Immature natural killer cell (primary cell): ENCODE data around the gene ODF2. TPM values are rescaled to one million over a fixed set of nuclear protein-coding genes. Genes with fewer than 3 reads are reported as not detected.

ENCODE experiments used
- DNase-seq, 3 donors: peaks; one replicate each; pipeline ENCODE4 v3.0.0; 2022; ENCODE audit warnings: mixed read lengths in 1 of 3
- H3K27ac Mint-ChIP-seq, 6 donors: one replicate each; pipeline ENCODE4 v1.8.0; 2020; ENCODE audit warnings: mixed read lengths in 6 of 6, mild to moderate bottlenecking in 5 of 6, inconsistent platforms in 4 of 6, moderate library complexity in 3 of 6
- H3K27me3 Mint-ChIP-seq, 3 donors: one replicate each; pipeline ENCODE4 v1.8.0; 2020 to 2021; ENCODE audit warnings: low read depth in 3 of 3, mild to moderate bottlenecking in 3 of 3, mixed read lengths in 3 of 3, moderate library complexity in 3 of 3, inconsistent platforms in 1 of 3
- H3K36me3 Mint-ChIP-seq, 3 donors: one replicate each; pipeline ENCODE4 v1.8.0; 2020; ENCODE audit warnings: mixed read lengths in 3 of 3, inconsistent platforms in 2 of 3, mild to moderate bottlenecking in 2 of 3
- H3K4me1 Mint-ChIP-seq, 2 donors: one replicate each; pipeline ENCODE4 v1.8.0; 2020; ENCODE audit warnings: inconsistent platforms in 2 of 2, mild to moderate bottlenecking in 2 of 2, mixed read lengths in 2 of 2, moderate library complexity in 1 of 2
- H3K4me3 Mint-ChIP-seq, 5 donors: one replicate each; pipeline ENCODE4 v1.8.0; 2020; ENCODE audit warnings: mild to moderate bottlenecking in 5 of 5, mixed read lengths in 5 of 5, inconsistent platforms in 3 of 5, moderate library complexity in 3 of 5
- H3K9me3 Mint-ChIP-seq, 6 donors: one replicate each; pipeline ENCODE4 v1.8.0; 2020; ENCODE audit warnings: mild to moderate bottlenecking in 6 of 6, mixed read lengths in 6 of 6, inconsistent platforms in 4 of 6, moderate library complexity in 3 of 6
- polyA plus RNA-seq, 3 donors: library from polyadenylated mRNA; unstranded; fragments of 300-500 nt; fragmentation: Illumina TruSeq; gene quantifications; one replicate each; pipeline ENCODE4 v1.2.3, GENCODE V29; 2021

The ODF2 gene
- polyA plus RNA-seq, 3 donors from 2014 or later: 5.6 to 37.2 (median 12.9) TPM

DNA sequence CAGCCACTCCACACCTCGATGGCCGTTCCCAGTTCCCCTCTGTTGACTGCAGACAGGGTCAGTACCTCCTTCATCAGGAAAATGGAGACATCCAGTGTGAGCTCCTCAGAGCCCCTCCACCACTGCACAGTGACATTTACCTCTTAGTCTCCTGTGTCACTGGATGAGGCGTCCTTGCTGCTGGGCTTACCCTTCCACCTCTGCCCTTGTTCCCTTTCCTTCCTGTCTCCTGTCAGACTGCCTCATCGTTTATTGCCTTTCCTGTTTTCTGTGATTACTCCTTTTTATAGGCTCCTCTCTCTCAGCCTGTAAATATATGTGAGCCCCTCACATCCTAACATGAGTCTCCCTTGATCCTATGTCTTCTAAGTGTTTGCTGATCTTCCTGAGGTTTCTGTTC lies 73.4 kb downstream of the ODF2 start:
- DNase-seq: no peak
- H3K27ac Mint-ChIP-seq: no peak overlapping the region
- H3K27me3 Mint-ChIP-seq: peaks cover 0 to 2% (median 0%) of the 10 kb centered on the region in 3 donors
- no peaks in the 10 kb centered on the region for H3K9me3 Mint-ChIP-seq
- H3K4me3 Mint-ChIP-seq: no peak overlapping the region
- H3K36me3 Mint-ChIP-seq: peaks cover 26 to 38% (median 28%) of the 10 kb centered on the region in 3 donors
- H3K4me1 Mint-ChIP-seq: peaks cover 0 to 2% of the 10 kb centered on the region in 2 donors

GRCh38 chr9:128532581-128532980 lies 76.8 kb downstream of the ODF2 start:
- Mint-ChIP-seq H3K36me3 (peaks cover 22 to 35% (median 28%) of the 10 kb centered on the region in 3 donors), H3K4me1 (peaks cover 0 to 2% of the 10 kb centered on the region in 2 donors), H3K27me3 (no peaks in the 10 kb centered on the region), H3K4me3 (no peak overlapping the region), H3K9me3 (no peaks in the 10 kb centered on the region), H3K27ac (peak overlapping the region in 3 of 6 donors; percentile 34 to 83 (median 39))
- DNase-seq: no peak

GRCh38 chr9:128540634-128541360 lies 85.0 kb downstream of the ODF2 start:
- no peak overlapping the region for H3K4me3 Mint-ChIP-seq
- peaks cover 13 to 19% of the 10 kb centered on the region in 2 donors for H3K4me1 Mint-ChIP-seq
- H3K27me3 Mint-ChIP-seq: peaks cover 0 to 1% (median 0%) of the 10 kb centered on the region in 3 donors
- DNase-seq: no peak
- H3K27ac Mint-ChIP-seq: peak overlapping the region in 5 of 6 donors; percentile 11 to 63 (median 29)
- peaks cover 22 to 52% (median 31%) of the 10 kb centered on the region in 3 donors for H3K36me3 Mint-ChIP-seq
- no peaks in the 10 kb centered on the region for H3K9me3 Mint-ChIP-seq

DNA sequence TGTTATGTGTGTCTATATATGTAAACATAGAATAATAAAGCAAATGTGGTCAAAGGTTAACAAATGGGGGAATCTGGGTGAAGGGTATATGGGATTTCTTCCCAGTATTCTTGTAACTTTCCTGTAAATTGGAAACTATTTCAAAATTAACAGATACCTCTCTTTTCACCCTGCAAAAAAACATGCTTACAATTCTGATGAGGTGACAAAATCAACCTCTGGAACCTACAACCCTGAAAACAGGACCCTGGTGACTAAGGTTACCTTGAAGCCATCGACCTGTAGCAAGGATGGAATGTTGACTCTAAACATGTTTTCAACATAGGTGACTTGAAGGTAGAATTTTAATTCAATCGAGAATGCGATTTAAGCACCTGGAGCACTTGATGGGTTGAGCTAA lies 90.7 kb downstream of the ODF2 start:
- Mint-ChIP-seq H3K36me3 (peaks cover 3 to 9% (median 9%) of the 10 kb centered on the region in 3 donors), H3K27me3 (peaks cover 2 to 6% (median 4%) of the 10 kb centered on the region in 3 donors), H3K4me1 (peaks cover 24 to 27% of the 10 kb centered on the region in 2 donors), H3K9me3 (no peaks in the 10 kb centered on the region), H3K27ac (no peak overlapping the region), H3K4me3 (no peak overlapping the region)
- no peak for DNase-seq

- H3K4me3 Mint-ChIP-seq: no peak overlapping the region
- peak overlapping the region in 4 of 6 donors; percentile 0 to 81 (median 53) for H3K27ac Mint-ChIP-seq
- H3K36me3 Mint-ChIP-seq: no peaks in the 10 kb centered on the region
Measured at GRCh38 chr9:128548876-128549275, 93.1 kb downstream of the ODF2 start.

DNA sequence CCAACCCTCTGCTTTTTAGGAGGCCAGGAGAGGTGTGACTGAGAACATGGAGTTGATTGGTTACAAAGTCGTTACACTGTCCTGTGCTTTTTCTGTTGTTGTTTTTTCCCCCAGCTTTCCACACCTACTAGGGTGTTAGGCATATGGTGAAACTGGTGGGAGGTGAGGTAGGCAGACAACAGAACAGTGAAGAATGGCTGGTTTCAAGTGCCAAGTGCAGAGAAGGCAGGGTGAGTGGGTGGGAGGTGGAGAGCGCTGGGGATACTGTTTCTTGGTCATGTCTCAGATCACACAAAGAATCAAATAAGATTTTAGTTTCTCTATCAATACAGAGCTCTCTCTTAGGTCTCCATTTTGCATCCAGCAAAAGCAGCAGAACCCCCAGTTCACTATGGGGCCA lies 94.4 kb downstream of the ODF2 start:
- Mint-ChIP-seq H3K27ac (peak overlapping the region; percentile 92 to 100 (median 98)), H3K4me3 (peak overlapping the region; percentile 52 to 96 (median 95)), H3K36me3 (no peaks in the 10 kb centered on the region), H3K9me3 (no peaks in the 10 kb centered on the region), H3K4me1 (peaks cover 30 to 31% of the 10 kb centered on the region in 2 donors), H3K27me3 (peaks cover 7 to 15% (median 9%) of the 10 kb centered on the region in 3 donors)
- DNase-seq: peak; percentile 68 to 73 (median 72)

More at GRCh38 chr9:128548876-128549275, 93.1 kb downstream of the ODF2 start:
- no peak for DNase-seq
- Mint-ChIP-seq H3K4me1 (peaks cover 30 to 31% of the 10 kb centered on the region in 2 donors), H3K9me3 (no peaks in the 10 kb centered on the region), H3K27me3 (peaks cover 7 to 15% (median 9%) of the 10 kb centered on the region in 3 donors)

Other genes starting within 250 kb of the ODF2 start
- 10 to 100 TPM in 1 of 3 donors, 1 to 10 TPM in 2; 4.3 to 11.7 (median 4.9) TPM for gene GOLGA2, start 180.0 kb upstream of the ODF2 start, polyA plus RNA-seq
- gene SWI5, start 179.7 kb upstream of the ODF2 start, polyA plus RNA-seq: 10 to 100 TPM; 20.9 to 23.3 (median 21.5) TPM
- 10 to 100 TPM; 19.9 to 32.0 (median 25.7) TPM for gene TRUB2, start 133.6 kb upstream of the ODF2 start, polyA plus RNA-seq
- gene COQ4, start 133.2 kb upstream of the ODF2 start, polyA plus RNA-seq: 10 to 100 TPM; 34.1 to 52.3 (median 44.1) TPM
- gene SLC27A4, start 115.5 kb upstream of the ODF2 start, polyA plus RNA-seq: 10 to 100 TPM in 1 of 3 donors, 1 to 10 TPM in 2; 5.9 to 12.7 (median 7.4) TPM
- 10 to 100 TPM; 52.6 to 70.1 (median 61.5) TPM for gene URM1, start 84.6 kb upstream of the ODF2 start, polyA plus RNA-seq
- 10 to 100 TPM in 2 of 3 donors, 1 to 10 TPM in 1; 9.1 to 20.7 (median 10.2) TPM for gene CERCAM, start 35.1 kb upstream of the ODF2 start, polyA plus RNA-seq
- 10 to 100 TPM; 17.4 to 49.3 (median 22.8) TPM for gene GLE1, start 48.7 kb downstream of the ODF2 start, polyA plus RNA-seq
- gene SPTAN1, start 96.6 kb downstream of the ODF2 start, polyA plus RNA-seq: 100 to 1,000 TPM in 1 of 3 donors, 10 to 100 TPM in 1, 1 to 10 TPM in 1; 4.8 to 112 (median 25.5) TPM
- 10 to 100 TPM in 1 of 3 donors, 1 to 10 TPM in 2; 1.6 to 10.8 (median 4.7) TPM for gene DYNC2I2, start 200.8 kb downstream of the ODF2 start, polyA plus RNA-seq
- 100 to 1,000 TPM; 151 to 233 (median 232) TPM for gene SET, start 233.2 kb downstream of the ODF2 start, polyA plus RNA-seq
- 1 to 10 TPM; 2.1 to 3.9 (median 2.9) TPM for gene PKN3, start 246.5 kb downstream of the ODF2 start, polyA plus RNA-seq